SK-N-SH (cell line): ENCODE measurements around the gene PARD3. TPM values are rescaled to one million over a fixed set of nuclear protein-coding genes. Genes with fewer than 3 reads are reported as not detected.

Experiments
- CTCF ChIA-PET: fragments of 300-600, 350-600 bp; formaldehyde crosslinking; extraction: SDS; loops from one replicate; lab custom pipeline; 2021; lab: Yijun Ruan, JAX
- POLR2A ChIA-PET: fragments of 350-600 bp; sonication (Branson Sonifier 250); formaldehyde crosslinking; extraction: SDS; loops from one replicate; lab custom pipeline; 2020; ENCODE audit warnings: antibody characterized with exemption, inconsistent platforms; lab: Yijun Ruan, JAX
- DNase-seq: peaks from one replicate; pipeline ENCODE4 v3.0.0; 2012
- H2AFZ ChIP-seq: fragments of 200-600 bp; sonication (generic); 2 replicates; pipeline ENCODE4 v1.8.1; 2016; ENCODE audit warnings: antibody characterized with exemption, mild to moderate bottlenecking, low read depth
- H3F3A ChIP-seq: fragments of 200-600 bp; sonication (generic); replicated peaks from 2 replicates; pipeline ENCODE3; 2016; ENCODE audit warnings: antibody characterized with exemption, mild to moderate bottlenecking; ENCODE audit not compliant: insufficient read depth
- H3K27ac ChIP-seq, 2 experiments: fragments of 200-500 bp in 1 of 2; fragments of 200-600 bp in 1 of 2; sonication (Bioruptor generic) in 1 of 2; sonication (generic), shearing (Covaris generic) in 1 of 2; 2 replicates each; pipeline versions ENCODE4 v1.5.1 to v1.6.1; 2014 to 2016; ENCODE audit warnings: low read depth in 2 of 2, inconsistent platforms in 1 of 2, low read length in 1 of 2, mild to moderate bottlenecking in 1 of 2, mixed read lengths in 1 of 2
- H3K27me3 ChIP-seq: fragments of 200-600 bp; sonication (generic), shearing (Covaris generic); 2 replicates; pipeline ENCODE4 v1.6.1; 2016; ENCODE audit warnings: mixed run types; ENCODE audit not compliant: insufficient read depth
- H3K36me3 ChIP-seq, 2 experiments: fragments of 200-500 bp in 1 of 2; fragments of 200-600 bp in 1 of 2; sonication (Bioruptor generic) in 1 of 2; sonication (generic) in 1 of 2; replicated peaks in 1 of 2; 2 replicates each; pipeline versions ENCODE3 to v1.5.1; 2014 to 2016; ENCODE audit warnings: low read length in 1 of 2, mild to moderate bottlenecking in 1 of 2; ENCODE audit not compliant: insufficient read depth in 2 of 2, control insufficient read depth in 1 of 2
- H3K4me1 ChIP-seq, 2 experiments: fragments of 200-500 bp in 1 of 2; fragments of 200-600 bp in 1 of 2; sonication (Bioruptor generic) in 1 of 2; sonication (generic), shearing (Covaris generic) in 1 of 2; 2 replicates each; pipeline versions ENCODE4 v1.5.1 to v1.6.1; 2014 to 2016; ENCODE audit warnings: low read depth in 1 of 2, low read length in 1 of 2, mixed run types in 1 of 2; ENCODE audit not compliant: insufficient read depth in 2 of 2, control insufficient read depth in 1 of 2
- H3K4me2 ChIP-seq: fragments of 200-600 bp; sonication (generic), shearing (Covaris generic); 2 replicates; pipeline ENCODE4 v1.6.1; 2017; ENCODE audit warnings: mixed run types
- H3K4me3 ChIP-seq, 2 experiments: fragments of 200-500 bp in 1 of 2; fragments of 200-600 bp in 1 of 2; sonication (Bioruptor generic) in 1 of 2; sonication (generic), shearing (Covaris generic) in 1 of 2; 2 replicates each; pipeline versions ENCODE4 v1.5.1 to v1.8.1; 2014 to 2016; ENCODE audit warnings: low read depth in 2 of 2, inconsistent platforms in 1 of 2, low read length in 1 of 2, mild to moderate bottlenecking in 1 of 2, mixed read lengths in 1 of 2, moderate library complexity in 1 of 2
- H3K79me2 ChIP-seq: fragments of 200-600 bp; sonication (generic); 2 replicates; pipeline ENCODE4 v1.8.1; 2017; ENCODE audit warnings: mild to moderate bottlenecking; ENCODE audit not compliant: insufficient read depth
- H3K9ac ChIP-seq: fragments of 200-600 bp; sonication (generic); 2 replicates; pipeline ENCODE4 v1.6.1; 2017; ENCODE audit warnings: mixed run types
- H3K9me2 ChIP-seq: fragments of 200-600 bp; sonication (generic); 2 replicates; pipeline ENCODE4 v1.6.1; 2017; ENCODE audit warnings: mixed run types
- H3K9me3 ChIP-seq: fragments of 200-600 bp; sonication (generic); 2 replicates; pipeline ENCODE4 v1.6.1; 2017; ENCODE audit warnings: mixed run types, mild to moderate bottlenecking, moderate library complexity
- H4K20me1 ChIP-seq: fragments of 200-600 bp; sonication (generic); 2 replicates; pipeline ENCODE4 v1.6.1; 2017; ENCODE audit warnings: mild to moderate bottlenecking, mixed run types; ENCODE audit not compliant: insufficient read depth
- CHD2 ChIP-seq: fragments of 150-350 bp; IDR thresholded peaks from 2 replicates; pipeline ENCODE4 v1.6.1; 2018; ENCODE audit warnings: low read length; ENCODE audit not compliant: partially characterized antibody
- EP300 ChIP-seq, 2 experiments: IDR thresholded peaks; 2 replicates each; pipeline versions ENCODE4 v1.4.0 to v1.6.1; 2012; ENCODE audit warnings: borderline replicate concordance in 1 of 2, low read depth in 1 of 2, low read length in 1 of 2
- FOSL2 ChIP-seq: IDR thresholded peaks from 2 replicates; pipeline ENCODE4 v1.4.0; 2012; ENCODE audit warnings: low read depth, mild to moderate bottlenecking, moderate library complexity, borderline replicate concordance
- FOXJ3 ChIP-seq: sonication (generic); formaldehyde crosslinking; IDR thresholded peaks from 2 replicates; pipeline ENCODE4 v1.5.1; 2020; ENCODE audit warnings: mild to moderate bottlenecking, missing genetic modification reagents
- GABPA ChIP-seq: IDR thresholded peaks from 2 replicates; pipeline ENCODE4 v1.4.0; 2012; ENCODE audit warnings: low read depth, mild to moderate bottlenecking
- JUND ChIP-seq: IDR thresholded peaks from 2 replicates; pipeline ENCODE4 v1.4.0; 2012
- NFIC ChIP-seq: IDR thresholded peaks from 2 replicates; pipeline ENCODE4 v1.4.0; 2012; ENCODE audit warnings: borderline replicate concordance
- REST ChIP-seq: IDR thresholded peaks from 2 replicates; pipeline ENCODE4 v1.6.1; 2012; ENCODE audit warnings: mild to moderate bottlenecking, low read depth, low read length, moderate library complexity
- RFX5 ChIP-seq: IDR thresholded peaks from 2 replicates; pipeline ENCODE4 v1.6.1; 2012; ENCODE audit warnings: mild to moderate bottlenecking, improper control_type of control experiment, low read length
- SIN3A ChIP-seq: IDR thresholded peaks from 2 replicates; pipeline ENCODE4 v1.6.1; 2012; ENCODE audit warnings: low read depth, mild to moderate bottlenecking, low read length, moderate library complexity, borderline replicate concordance
- TCF12 ChIP-seq: IDR thresholded peaks from 2 replicates; pipeline ENCODE4 v1.4.0; 2012
- USF1 ChIP-seq: IDR thresholded peaks from 2 replicates; pipeline ENCODE4 v1.4.0; 2012; ENCODE audit warnings: low read depth, borderline replicate concordance
- USF2 ChIP-seq: fragments of 150-350 bp; IDR thresholded peaks from 2 replicates; pipeline ENCODE4 v1.6.1; 2017; ENCODE audit warnings: antibody characterized with exemption, low read length, low read depth, borderline replicate concordance
- WGBS: methylation state at CpG from one replicate; pipeline ENCODE4 v1.1.6; 2017; ENCODE audit warnings: low lambda C conversion rate; 5-methylcytosine and 5-hydroxymethylcytosine counted together
- polyA plus RNA-seq, 3 experiments: library from polyadenylated mRNA; depleted of rRNA; stranded (reverse); fragments of >200 nt; gene quantifications; 2 replicates each; pipeline ENCODE4 v1.2.3, GENCODE V29; 2012
- TF ChIP-seq, protein P1 (sequence below): IDR thresholded peaks from 2 replicates; pipeline ENCODE4 v1.4.0; 2012; ENCODE audit warnings: low read depth, borderline replicate concordance

PARD3 gene
- polyA plus RNA-seq, 1 of the 3 experiments (the other 2 are of a cell fraction) = 29.4 TPM

DNA sequence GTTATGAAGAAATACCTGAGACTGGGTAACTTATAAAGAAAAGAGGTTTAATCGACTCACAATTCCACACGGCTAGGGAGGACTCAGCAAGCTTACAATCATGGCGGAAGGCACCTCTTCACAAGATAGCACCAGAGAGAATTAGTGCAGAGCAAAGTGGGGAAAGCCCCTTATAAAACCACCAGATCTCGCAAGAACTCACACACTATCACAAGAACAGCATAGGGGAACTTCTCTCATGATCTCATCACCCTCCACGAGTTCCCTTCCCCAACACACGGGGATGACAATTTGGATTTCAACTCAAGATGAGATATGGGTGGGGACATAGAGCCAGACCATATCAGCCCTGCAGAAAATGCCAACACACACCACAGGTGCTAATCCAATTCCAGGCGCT is 218.7 kb downstream of the PARD3 start:
- CTCF ChIA-PET = interaction anchor here (0.5 to 0.6 kb wide), 2 partner anchors 217 to 1690 kb away, joined by 3 read pairs; no protein-coding TSS in a partner anchor
- Histone ChIP-seq H4K20me1 (no peaks in the 10 kb centered on the region; the same call in 1 of the 2 replicates), H3K27me3 (no peaks in the 10 kb centered on the region), H3K4me2 (no peak overlapping the region), H3K4me1 (peaks cover 0 to 4% of the 10 kb centered on the region in 2 experiments; a peak in 1 of 4 replicates), H3K9me3 (no peaks in the 10 kb centered on the region), H3K79me2 (peaks cover 29% of the 10 kb centered on the region), H3K36me3 (no peaks in the 10 kb centered on the region), H2AFZ (no peak overlapping the region), H3K27ac (no peak overlapping the region), H3K9me2 (no peaks in the 10 kb centered on the region), H3K9ac (no peak overlapping the region)
- DNase-seq = no peak
- POLR2A ChIA-PET = no interaction called here
- TF ChIP-seq NFIC = no peak
- TF ChIP-seq USF2 = no peak
- TF ChIP-seq SIN3A = no peak
- TF ChIP-seq, protein P1, sequence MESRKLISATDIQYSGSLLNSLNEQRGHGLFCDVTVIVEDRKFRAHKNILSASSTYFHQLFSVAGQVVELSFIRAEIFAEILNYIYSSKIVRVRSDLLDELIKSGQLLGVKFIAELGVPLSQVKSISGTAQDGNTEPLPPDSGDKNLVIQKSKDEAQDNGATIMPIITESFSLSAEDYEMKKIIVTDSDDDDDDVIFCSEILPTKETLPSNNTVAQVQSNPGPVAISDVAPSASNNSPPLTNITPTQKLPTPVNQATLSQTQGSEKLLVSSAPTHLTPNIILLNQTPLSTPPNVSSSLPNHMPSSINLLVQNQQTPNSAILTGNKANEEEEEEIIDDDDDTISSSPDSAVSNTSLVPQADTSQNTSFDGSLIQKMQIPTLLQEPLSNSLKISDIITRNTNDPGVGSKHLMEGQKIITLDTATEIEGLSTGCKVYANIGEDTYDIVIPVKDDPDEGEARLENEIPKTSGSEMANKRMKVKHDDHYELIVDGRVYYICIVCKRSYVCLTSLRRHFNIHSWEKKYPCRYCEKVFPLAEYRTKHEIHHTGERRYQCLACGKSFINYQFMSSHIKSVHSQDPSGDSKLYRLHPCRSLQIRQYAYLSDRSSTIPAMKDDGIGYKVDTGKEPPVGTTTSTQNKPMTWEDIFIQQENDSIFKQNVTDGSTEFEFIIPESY = no peak
- TF ChIP-seq EP300 (IDR thresholded peaks at IDR 0.05; ENCODE audit: borderline replicate concordance in 1 of 2, low read depth in 1 of 2, low read length in 1 of 2) = no peak
- TF ChIP-seq FOXJ3 (CRISPR knock-in tag) = no peak
- TF ChIP-seq FOSL2 = no peak
- TF ChIP-seq TCF12 = no peak
- TF ChIP-seq USF1 = no peak
- TF ChIP-seq REST = no peak
- no peak for TF ChIP-seq JUND
- no peak for TF ChIP-seq GABPA
- no peak for TF ChIP-seq RFX5
- TF ChIP-seq CHD2 = no peak
- TF ChIP-seq, all 33 proteins: peak for 0
- Histone ChIP-seq H3F3A (no peaks in the 10 kb centered on the region), H3K4me3 (no peak overlapping the region)
- 97% methylated on average over 7 of the region's 7 CpGs for WGBS
